ENCODE measurements around the gene TNFAIP1. TPM values are rescaled to one million over a fixed set of nuclear protein-coding genes. Genes with fewer than 3 reads are reported as not detected.

The TNFAIP1 gene
- total RNA-seq, 1 experiment from 2014 or later = 34.6 TPM

GRCh38 chr17:28367641-28368305 is 32.2 kb downstream of the TNFAIP1 start:
- Histone ChIP-seq H3K4me1 (peaks cover 12% of the 10 kb centered on the region), H3K9me3 (replicated peaks) (no peaks in the 10 kb centered on the region), H3K27me3 (no peaks in the 10 kb centered on the region), H3K4me3 (no peak overlapping the region), H3K27ac (no peak overlapping the region), H3K36me3 (no peaks in the 10 kb centered on the region; the same call in 1 of the 2 replicates)
- no peak for DNase-seq

GRCh38 chr17:28368306-28368831 is 32.8 kb downstream of the TNFAIP1 start:
- no peak overlapping the region for H3K4me3 ChIP-seq
- no peaks in the 10 kb centered on the region for H3K9me3 ChIP-seq (replicated peaks)
- peaks cover 18% of the 10 kb centered on the region for H3K4me1 ChIP-seq
- H3K27ac ChIP-seq = no peak overlapping the region
- DNase-seq = no peak
- no peaks in the 10 kb centered on the region for H3K27me3 ChIP-seq
- H3K36me3 ChIP-seq = no peaks in the 10 kb centered on the region

- no peak overlapping the region for H3K4me3 ChIP-seq
- peaks cover 20% of the 10 kb centered on the region for H3K4me1 ChIP-seq
- DNase-seq = no peak
These were observed 33.5 kb downstream of the TNFAIP1 start for GRCh38 chr17:28368915-28369683.

GRCh38 chr17:28369684-28370034 is 34.1 kb downstream of the TNFAIP1 start:
- peaks cover 20% of the 10 kb centered on the region for H3K4me1 ChIP-seq
- DNase-seq = no peak
- no peak overlapping the region for H3K4me3 ChIP-seq
- H3K27me3 ChIP-seq = no peaks in the 10 kb centered on the region
- no peaks in the 10 kb centered on the region for H3K36me3 ChIP-seq
- H3K27ac ChIP-seq = no peak overlapping the region
- no peaks in the 10 kb centered on the region for H3K9me3 ChIP-seq (replicated peaks)

More at GRCh38 chr17:28368915-28369683, 33.5 kb downstream of the TNFAIP1 start:
- H3K36me3 ChIP-seq = no peaks in the 10 kb centered on the region
- no peak overlapping the region for H3K27ac ChIP-seq
- no peaks in the 10 kb centered on the region for H3K27me3 ChIP-seq
- H3K9me3 ChIP-seq (replicated peaks) = no peaks in the 10 kb centered on the region

- peak within 1 kb of the TSS; percentile 69 for H3K4me3 ChIP-seq
- H3K27ac ChIP-seq = no peak within 1 kb of the TSS
- no peaks in the 10 kb centered on the region for H3K9me3 ChIP-seq (replicated peaks)
- peaks cover 20% of the 10 kb centered on the region for H3K4me1 ChIP-seq
- peak; percentile 38 to 47 for DNase-seq
- H3K36me3 ChIP-seq = no peaks in the 10 kb centered on the region
- no peaks in the 10 kb centered on the region for H3K27me3 ChIP-seq
These were observed 34.6 kb downstream of the TNFAIP1 start, which contains the start of gene VTN for GRCh38 chr17:28370035-28370743. TSS of gene VTN (minus strand) at chr17:28370307. CDS start at chr17:28370203, 104 bp downstream.

- Histone ChIP-seq H3K4me1 (peaks cover 20% of the 10 kb centered on the region), H3K27ac (no peak overlapping the region), H3K9me3 (replicated peaks) (no peaks in the 10 kb centered on the region), H3K4me3 (peak overlapping the region; percentile 69), H3K27me3 (no peaks in the 10 kb centered on the region), H3K36me3 (no peaks in the 10 kb centered on the region)
- no peak for DNase-seq
These were observed 35.2 kb downstream of the TNFAIP1 start for GRCh38 chr17:28370744-28371103.

GRCh38 chr17:28371245-28372202 is 36.0 kb downstream of the TNFAIP1 start, which contains the start of gene SARM1:
TSS of gene SARM1 (plus strand) at chr17:28371694. CDS start at chr17:28372033, 339 bp downstream.
- peak; percentile 99 for DNase-seq
- Histone ChIP-seq H3K36me3 (no peaks in the 10 kb centered on the region), H3K4me1 (peaks cover 20% of the 10 kb centered on the region), H3K9me3 (replicated peaks) (no peaks in the 10 kb centered on the region), H3K27ac (peak within 1 kb of the TSS; percentile 37; the same call in 1 of the 2 replicates), H3K27me3 (no peaks in the 10 kb centered on the region), H3K4me3 (peak within 1 kb of the TSS; percentile 69)

GRCh38 chr17:28372203-28372944 is 36.8 kb downstream of the TNFAIP1 start:
- Histone ChIP-seq H3K4me3 (peak overlapping the region; percentile 69), H3K4me1 (peaks cover 20% of the 10 kb centered on the region), H3K36me3 (no peaks in the 10 kb centered on the region), H3K9me3 (replicated peaks) (no peaks in the 10 kb centered on the region), H3K27me3 (no peaks in the 10 kb centered on the region), H3K27ac (peak overlapping the region; percentile 28; the same call in 1 of the 2 replicates)
- DNase-seq = peak; percentile 57 to 60

- peak in 1 of 2 experiments; percentile 29 for DNase-seq
- peaks cover 20% of the 10 kb centered on the region for H3K4me1 ChIP-seq
- no peak overlapping the region for H3K27ac ChIP-seq
- H3K9me3 ChIP-seq (replicated peaks) = no peaks in the 10 kb centered on the region
- H3K36me3 ChIP-seq = no peaks in the 10 kb centered on the region
- no peaks in the 10 kb centered on the region for H3K27me3 ChIP-seq
- peak overlapping the region; percentile 69 for H3K4me3 ChIP-seq
These were observed 37.3 kb downstream of the TNFAIP1 start for GRCh38 chr17:28372945-28373274.

- Histone ChIP-seq H3K27ac (no peak overlapping the region), H3K4me1 (no peaks in the 10 kb centered on the region), H3K9me3 (replicated peaks) (no peaks in the 10 kb centered on the region), H3K4me3 (no peak overlapping the region), H3K36me3 (0 out of 2 replicates have a peak, but pooled peaks cover 2% of the 10 kb centered on the region), H3K27me3 (no peaks in the 10 kb centered on the region)
- no peak for DNase-seq
These were observed 44.5 kb downstream of the TNFAIP1 start for GRCh38 chr17:28379814-28380801.

GRCh38 chr17:28381141-28381825 is 45.7 kb downstream of the TNFAIP1 start:
- no peak for DNase-seq

More at GRCh38 chr17:28381141-28381825, 45.7 kb downstream of the TNFAIP1 start:
- Histone ChIP-seq H3K4me1 (no peaks in the 10 kb centered on the region), H3K4me3 (no peak overlapping the region), H3K9me3 (replicated peaks) (no peaks in the 10 kb centered on the region), H3K36me3 (0 out of 2 replicates have a peak, but pooled peaks cover 2% of the 10 kb centered on the region), H3K27ac (no peak overlapping the region), H3K27me3 (no peaks in the 10 kb centered on the region)

Measured in SJCRH30 (cell line).